Activated naive CD4-positive, alpha-beta T cell treated with anti-CD3 and anti-CD28 coated beads, Interleukin-2, amount 50 U/mL, for 72 hours (primary cell): ENCODE results near the gene CACNG4. TPM values are rescaled to one million over a fixed set of nuclear protein-coding genes. Genes with fewer than 3 reads are reported as not detected.
"Not testable (repeated sequence)": the region's sequence is repeated elsewhere in the genome, so short reads cannot be mapped to it uniquely, and the experiment has no call there.

Source experiments
- ATAC-seq, 2 donors: fragments of 150-1000 bp; cut with Tn5 transposase; 2 replicates each; pipeline ENCODE4 v1.10.0; 2021; ENCODE audit warnings: mild to moderate bottlenecking in 2 of 2, moderate library complexity in 2 of 2
- DNase-seq, 2 donors: peaks; one replicate each; pipeline ENCODE4 v3.0.0; 2021 to 2022; ENCODE audit warnings: low spot score in 2 of 2
- H3K27ac Mint-ChIP-seq, 2 donors: one replicate each; pipeline ENCODE4 v1.8.0; 2022; ENCODE audit warnings: mild to moderate bottlenecking in 2 of 2, mixed read lengths in 2 of 2
- H3K36me3 Mint-ChIP-seq, 2 donors: one replicate each; pipeline ENCODE4 v1.8.0; 2022; ENCODE audit warnings: mixed read lengths in 2 of 2
- H3K9me3 Mint-ChIP-seq, 2 donors: one replicate each; pipeline ENCODE4 v1.8.0; 2022; ENCODE audit warnings: mixed read lengths in 2 of 2
- total RNA-seq, 2 donors: library from RNA; stranded (reverse); gene quantifications; one replicate each; pipeline ENCODE4 v1.2.3, GENCODE V29; 2022

CACNG4 gene
- total RNA-seq, 2 donors from 2014 or later: not detected

GRCh38 chr17:66970797-66971196 lies 6.3 kb downstream of the CACNG4 start:
- DNase-seq (no peak), ATAC-seq (no peak)
- Mint-ChIP-seq H3K27ac (no peak overlapping the region), H3K9me3 (no peaks in the 10 kb centered on the region), H3K36me3 (no peaks in the 10 kb centered on the region)

- no peaks in the 10 kb centered on the region for H3K9me3 Mint-ChIP-seq
- H3K27ac Mint-ChIP-seq: no peak overlapping the region
- no peaks in the 10 kb centered on the region for H3K36me3 Mint-ChIP-seq
- DNase-seq (no peak), ATAC-seq (no peak)
Observed at GRCh38 chr17:66971264-66971663, 6.8 kb downstream of the CACNG4 start.

GRCh38 chr17:66971730-66972441 lies 7.4 kb downstream of the CACNG4 start:
- H3K36me3 Mint-ChIP-seq: no peaks in the 10 kb centered on the region
- ATAC-seq (no peak), DNase-seq (no peak)
- H3K9me3 Mint-ChIP-seq: no peaks in the 10 kb centered on the region
- H3K27ac Mint-ChIP-seq: no peak overlapping the region

GRCh38 chr17:66972442-66972830 lies 7.9 kb downstream of the CACNG4 start:
- not testable (repeated sequence) for H3K36me3 Mint-ChIP-seq, H3K9me3 Mint-ChIP-seq, DNase-seq, ATAC-seq, H3K27ac Mint-ChIP-seq

GRCh38 chr17:66975188-66975587 lies 10.7 kb downstream of the CACNG4 start:
- Mint-ChIP-seq H3K27ac (no peak overlapping the region), H3K9me3 (no peaks in the 10 kb centered on the region), H3K36me3 (no peaks in the 10 kb centered on the region)
- ATAC-seq (no peak), DNase-seq (no peak)

- no peak for ATAC-seq
- DNase-seq: no peak
- H3K36me3 Mint-ChIP-seq: no peaks in the 10 kb centered on the region
- H3K9me3 Mint-ChIP-seq: no peaks in the 10 kb centered on the region
- H3K27ac Mint-ChIP-seq: no peak overlapping the region
Observed at GRCh38 chr17:66975614-66976378, 11.3 kb downstream of the CACNG4 start.

GRCh38 chr17:66976379-66976663 lies 11.8 kb downstream of the CACNG4 start:
- no peaks in the 10 kb centered on the region for H3K36me3 Mint-ChIP-seq
- H3K27ac Mint-ChIP-seq: no peak overlapping the region
- no peak for ATAC-seq
- no peaks in the 10 kb centered on the region for H3K9me3 Mint-ChIP-seq
- DNase-seq: no peak

GRCh38 chr17:66976781-66977201 lies 12.3 kb downstream of the CACNG4 start:
- no peak for ATAC-seq
- H3K36me3 Mint-ChIP-seq: no peaks in the 10 kb centered on the region
- peak overlapping the region in 1 of 2 donors; percentile 79 for H3K27ac Mint-ChIP-seq
- no peaks in the 10 kb centered on the region for H3K9me3 Mint-ChIP-seq
- no peak for DNase-seq

- DNase-seq: no peak
- no peak for ATAC-seq
- H3K36me3 Mint-ChIP-seq: no peaks in the 10 kb centered on the region
- no peaks in the 10 kb centered on the region for H3K9me3 Mint-ChIP-seq
- H3K27ac Mint-ChIP-seq: no peak overlapping the region
Observed at GRCh38 chr17:66978514-66979061, 14.1 kb downstream of the CACNG4 start.

- H3K27ac Mint-ChIP-seq: no peak overlapping the region
- no peaks in the 10 kb centered on the region for H3K9me3 Mint-ChIP-seq
- DNase-seq (no peak), ATAC-seq (no peak)
- no peaks in the 10 kb centered on the region for H3K36me3 Mint-ChIP-seq
Observed at GRCh38 chr17:66980896-66981295, 16.4 kb downstream of the CACNG4 start.

- no peaks in the 10 kb centered on the region for H3K9me3 Mint-ChIP-seq
Observed at GRCh38 chr17:66981983-66982508, 17.5 kb downstream of the CACNG4 start.

GRCh38 chr17:66983414-66984021 lies 19.0 kb downstream of the CACNG4 start:
- DNase-seq (no peak), ATAC-seq (no peak)
- Mint-ChIP-seq H3K9me3 (no peaks in the 10 kb centered on the region), H3K36me3 (no peaks in the 10 kb centered on the region), H3K27ac (peak overlapping the region in 1 of 2 donors; percentile 36)

More at GRCh38 chr17:66981983-66982508, 17.5 kb downstream of the CACNG4 start:
- H3K27ac Mint-ChIP-seq: no peak overlapping the region
- no peak for DNase-seq
- no peak for ATAC-seq
- no peaks in the 10 kb centered on the region for H3K36me3 Mint-ChIP-seq

GRCh38 chr17:66984730-66985129 lies 20.2 kb downstream of the CACNG4 start:
- Mint-ChIP-seq H3K36me3 (no peaks in the 10 kb centered on the region), H3K27ac (no peak overlapping the region), H3K9me3 (no peaks in the 10 kb centered on the region)
- DNase-seq (no peak), ATAC-seq (no peak)

- Mint-ChIP-seq H3K27ac (peak overlapping the region in 1 of 2 donors; percentile 84), H3K9me3 (no peaks in the 10 kb centered on the region), H3K36me3 (no peaks in the 10 kb centered on the region)
- ATAC-seq (peak in 1 of 2 donors; percentile 31), DNase-seq (no peak)
Observed at GRCh38 chr17:66985338-66986237, 21.1 kb downstream of the CACNG4 start.

- Mint-ChIP-seq H3K27ac (no peak overlapping the region), H3K9me3 (no peaks in the 10 kb centered on the region), H3K36me3 (no peaks in the 10 kb centered on the region)
- ATAC-seq: no peak
- DNase-seq: no peak
Observed at GRCh38 chr17:66986659-66987058, 22.2 kb downstream of the CACNG4 start.

GRCh38 chr17:66987059-66987616 lies 22.6 kb downstream of the CACNG4 start:
- Mint-ChIP-seq H3K36me3 (no peaks in the 10 kb centered on the region), H3K9me3 (no peaks in the 10 kb centered on the region), H3K27ac (no peak overlapping the region)
- no peak for ATAC-seq
- DNase-seq: no peak
